HG02840 (cell line): ENCODE results near the gene WBP1L.
"Not testable (repeated sequence)": the region's sequence is repeated elsewhere in the genome, so short reads cannot be mapped to it uniquely, and the experiment has no call there.

Source experiments
- ATAC-seq: cut with Tn5 transposase; IDR thresholded peaks from one replicate; pipeline ENCODE4 v1.9.1; 2021; ENCODE audit warnings: mild to moderate bottlenecking, moderate library complexity, moderate number of reproducible peaks; ENCODE audit not compliant: unreplicated experiment, low FRiP score

The WBP1L gene

DNA sequence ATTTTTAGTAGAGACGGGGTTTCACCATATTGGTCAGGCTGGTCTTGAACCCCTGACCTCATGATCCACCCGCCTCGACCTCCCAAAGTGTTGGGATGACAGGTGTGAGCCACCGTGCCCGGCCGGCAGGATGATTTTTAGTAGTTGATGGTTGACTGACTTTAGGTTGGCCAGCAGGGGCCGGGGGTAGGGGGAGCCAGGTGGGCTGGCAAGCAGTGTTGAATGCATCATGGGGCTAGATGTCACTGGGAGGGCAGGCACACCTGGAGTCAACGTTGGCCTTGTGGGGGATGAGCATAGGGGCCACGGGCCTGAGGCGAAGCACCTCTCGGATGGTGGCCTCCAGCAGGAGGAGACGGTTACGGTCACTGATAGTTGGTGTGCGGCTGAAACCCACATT, 88.5 kb downstream of the WBP1L start:
- ATAC-seq = no peak

DNA sequence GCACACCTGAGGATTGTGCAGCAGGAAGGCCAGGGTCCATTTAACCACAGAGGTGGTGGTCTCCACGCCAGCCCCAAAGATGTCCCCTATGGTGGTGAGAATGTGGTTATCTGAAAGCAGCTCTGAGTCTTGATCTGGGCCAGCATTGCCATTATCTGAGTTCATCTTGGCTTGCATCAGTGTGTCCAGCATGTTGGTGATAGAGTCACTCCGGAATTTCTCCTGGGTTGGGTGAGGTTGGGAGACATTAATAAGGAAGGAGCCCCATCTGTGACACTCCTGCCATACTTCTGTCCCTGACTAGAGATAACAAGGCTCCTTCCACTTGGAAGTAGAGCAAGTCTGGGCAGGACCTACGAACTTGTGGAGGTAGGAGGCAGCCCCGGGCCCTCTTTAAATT, 89.2 kb downstream of the WBP1L start:
- ATAC-seq = no peak

DNA sequence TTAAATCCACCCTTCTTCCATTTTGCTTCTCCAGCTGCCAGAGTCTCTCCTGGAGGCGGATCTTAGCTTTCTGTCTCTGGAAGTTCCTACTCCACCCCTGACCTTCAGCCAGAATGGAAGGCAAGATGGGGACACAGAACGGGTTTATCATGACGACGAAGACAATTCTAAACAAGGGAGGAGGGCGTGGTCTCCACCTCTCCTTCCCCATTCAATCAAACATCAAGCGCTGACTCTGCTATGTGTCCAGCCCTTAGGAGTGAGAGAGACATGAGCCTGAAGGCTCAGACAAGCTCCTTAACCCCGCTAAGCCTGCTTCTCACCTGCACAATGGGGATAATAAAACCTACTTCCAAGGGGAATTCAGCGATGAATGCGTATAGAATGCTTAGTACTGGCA, 90.4 kb downstream of the WBP1L start:
- no peak for ATAC-seq

DNA sequence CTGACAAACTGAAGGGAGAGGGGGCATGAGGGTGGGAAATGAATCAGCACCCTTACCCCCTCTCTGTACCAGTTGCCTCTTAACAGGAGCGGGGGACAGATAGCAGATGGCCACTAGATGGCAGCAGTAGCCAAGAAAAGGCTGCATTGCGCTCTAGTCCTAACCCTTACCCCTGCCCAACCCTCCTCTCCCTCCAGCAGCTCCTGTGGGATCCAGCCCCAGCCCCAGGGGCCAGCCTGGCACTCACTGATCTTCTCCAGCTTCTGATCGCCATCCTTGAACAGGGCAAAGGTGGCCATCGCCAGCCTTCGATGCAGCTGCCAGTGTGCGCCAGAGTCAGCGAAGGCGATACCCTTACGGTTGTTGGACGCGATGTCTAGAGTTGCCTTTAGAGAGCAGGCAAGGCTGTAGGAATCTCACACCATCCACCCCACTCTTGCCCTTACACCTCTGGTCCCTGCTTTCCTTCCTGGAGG, 91.3 kb downstream of the WBP1L start:
- ATAC-seq = no peak

DNA sequence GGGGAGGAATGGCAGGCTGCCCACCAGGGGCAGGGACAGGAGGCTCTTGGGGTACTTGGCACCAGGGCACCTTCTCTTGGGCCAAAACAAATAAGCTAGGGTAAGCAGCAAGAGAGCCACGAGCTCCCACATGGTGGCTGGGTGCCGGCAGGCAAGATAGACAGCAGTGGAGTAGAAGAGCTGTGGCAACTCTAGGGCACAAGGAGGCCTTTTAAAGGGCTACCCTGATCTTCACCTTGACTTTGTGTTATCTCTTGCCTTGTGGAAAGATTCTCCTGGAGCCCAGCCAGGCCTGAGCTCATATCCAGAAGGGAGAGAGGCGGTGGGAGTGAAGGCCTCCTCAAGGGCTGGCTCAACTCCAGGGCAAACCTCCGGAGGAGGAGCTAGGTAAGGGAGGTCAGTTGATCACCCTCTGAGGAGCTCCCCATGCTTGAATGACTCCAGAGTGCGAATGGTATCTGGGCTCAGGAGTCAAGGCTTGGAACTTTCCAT, 93.5 kb downstream of the WBP1L start, which contains the start of gene CYP17A1:
TSS of gene CYP17A1 (minus strand) at position 184 of the 492 bp plus-strand sequence. CDS start at position 132, 52 bp downstream.
- no peak for ATAC-seq

DNA sequence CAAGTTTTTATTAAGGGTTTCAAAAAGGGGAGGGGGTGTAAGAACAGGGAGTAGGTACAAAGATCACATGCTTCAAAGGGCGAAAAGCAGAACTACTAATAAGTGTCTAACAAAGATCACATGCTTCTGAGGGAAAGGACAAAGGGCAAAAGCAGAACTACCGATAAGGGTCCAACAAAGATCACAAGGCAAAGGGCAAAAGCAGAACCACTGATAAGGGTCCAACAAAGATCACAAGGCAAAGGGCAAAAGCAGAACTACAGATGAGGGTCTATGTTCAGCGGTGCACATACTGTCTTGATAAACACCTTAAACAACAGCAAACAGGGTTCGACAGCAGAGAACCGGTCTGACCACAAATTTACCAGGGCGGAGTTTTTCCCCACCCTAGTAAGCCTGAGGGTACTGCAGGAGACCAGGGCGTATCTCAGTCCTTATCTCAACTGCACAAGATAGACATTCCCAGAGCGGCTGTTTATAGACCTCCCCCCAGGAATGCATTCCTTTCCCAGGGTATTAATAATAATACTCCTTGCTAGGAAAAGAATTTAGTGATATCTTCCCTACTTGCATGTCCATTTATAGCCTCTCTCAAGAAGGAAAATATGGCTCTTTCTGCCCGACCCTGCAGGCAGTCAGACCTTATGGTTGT, 94.7 kb downstream of the WBP1L start:
- ATAC-seq = not testable (repeated sequence)

DNA sequence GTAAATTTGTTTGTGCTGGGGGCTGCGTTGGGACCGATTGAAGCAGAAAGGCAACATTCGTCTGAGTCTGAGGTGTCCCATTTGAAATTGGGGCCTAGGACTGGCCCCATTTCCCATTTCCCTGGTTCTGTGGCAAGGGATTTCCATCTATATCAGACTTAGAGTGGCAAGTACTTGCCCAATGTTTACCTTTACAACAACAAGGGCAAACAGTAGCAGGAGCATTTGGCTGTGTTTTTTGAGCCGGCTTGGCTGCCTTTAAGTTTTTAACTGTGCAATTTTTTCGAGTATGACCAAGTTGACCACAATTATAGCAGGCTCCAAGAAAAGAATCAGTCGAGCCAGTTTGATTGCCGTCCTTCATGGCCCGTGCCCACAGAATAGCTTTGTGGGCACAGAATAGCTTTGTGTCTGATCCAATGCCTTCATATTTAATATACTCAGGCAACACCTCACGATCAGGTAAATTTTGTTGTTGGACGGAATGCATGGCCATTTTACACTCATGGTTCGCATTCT, 98.1 kb downstream of the WBP1L start:
- no peak for ATAC-seq

DNA sequence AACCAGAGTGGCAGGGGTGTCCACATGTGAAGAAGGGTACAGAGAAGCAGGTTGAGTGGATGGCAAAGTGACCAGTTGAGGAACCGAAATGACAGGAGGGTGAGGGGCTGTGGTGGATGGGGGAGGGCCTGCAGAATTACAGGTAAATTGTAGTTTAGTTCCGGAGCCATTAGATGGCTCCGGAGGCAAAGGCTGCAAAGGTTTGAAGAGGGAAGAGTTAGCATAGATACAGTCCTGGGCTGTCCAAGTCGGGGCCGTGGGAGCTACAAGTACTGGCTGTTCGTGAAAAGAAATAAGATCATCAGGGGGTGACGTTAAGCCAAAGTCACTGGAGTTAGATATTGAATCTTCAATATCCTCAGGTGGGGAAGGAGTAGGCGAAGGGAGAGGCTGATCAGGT, 99.4 kb downstream of the WBP1L start:
- not testable (repeated sequence) for ATAC-seq

DNA sequence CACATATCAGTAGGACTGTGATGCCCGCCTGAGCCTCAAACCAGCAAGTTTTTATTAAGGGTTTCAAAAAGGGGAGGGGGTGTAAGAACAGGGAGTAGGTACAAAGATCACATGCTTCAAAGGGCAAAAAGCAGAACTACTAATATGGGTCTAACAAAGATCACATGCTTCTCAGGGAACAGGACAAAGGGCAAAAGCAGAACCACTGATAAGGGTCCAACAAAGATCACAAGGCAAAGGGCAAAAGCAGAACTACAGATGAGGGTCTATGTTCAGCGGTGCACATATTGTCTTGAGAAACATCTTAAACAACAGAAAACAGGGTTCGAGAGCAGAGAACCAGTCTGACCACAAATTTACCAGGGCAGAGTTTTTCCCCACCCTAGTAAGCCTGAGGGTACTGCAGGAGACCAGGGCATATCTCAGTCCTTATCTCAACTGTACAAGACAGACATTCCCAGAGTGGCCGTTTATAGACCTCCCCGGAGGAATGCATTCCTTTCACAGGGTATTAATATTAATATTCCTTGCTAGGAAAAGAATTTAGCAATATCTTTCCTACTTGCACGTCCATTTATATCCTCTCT, 100.5 kb downstream of the WBP1L start:
- not testable (repeated sequence) for ATAC-seq

DNA sequence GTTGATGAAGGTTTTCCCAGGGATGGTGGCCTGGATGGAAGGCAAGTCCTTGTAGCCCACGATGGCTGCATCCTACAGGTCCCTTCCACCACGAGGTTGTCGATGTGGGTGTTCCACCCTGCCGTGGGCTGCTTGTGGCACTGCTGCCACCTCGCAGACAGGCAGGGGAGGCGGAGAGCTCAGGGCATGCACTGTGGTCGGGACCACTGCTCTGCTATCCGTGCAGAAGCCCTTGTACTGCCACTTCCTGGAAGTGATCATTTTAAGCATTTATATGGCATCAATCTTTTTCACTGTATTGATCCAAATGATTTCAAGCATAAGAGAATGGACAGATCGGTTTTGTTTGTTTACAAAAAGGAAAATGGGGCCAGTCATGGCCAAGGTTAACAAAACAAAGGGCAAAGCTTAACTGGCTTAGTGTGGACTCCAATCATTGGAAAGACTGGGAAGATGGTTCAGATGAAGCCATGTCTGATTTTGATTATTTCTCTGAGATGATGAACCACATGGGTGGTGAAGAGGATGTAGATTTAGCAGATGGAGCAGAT, 101.7 kb downstream of the WBP1L start:
- no peak for ATAC-seq

DNA sequence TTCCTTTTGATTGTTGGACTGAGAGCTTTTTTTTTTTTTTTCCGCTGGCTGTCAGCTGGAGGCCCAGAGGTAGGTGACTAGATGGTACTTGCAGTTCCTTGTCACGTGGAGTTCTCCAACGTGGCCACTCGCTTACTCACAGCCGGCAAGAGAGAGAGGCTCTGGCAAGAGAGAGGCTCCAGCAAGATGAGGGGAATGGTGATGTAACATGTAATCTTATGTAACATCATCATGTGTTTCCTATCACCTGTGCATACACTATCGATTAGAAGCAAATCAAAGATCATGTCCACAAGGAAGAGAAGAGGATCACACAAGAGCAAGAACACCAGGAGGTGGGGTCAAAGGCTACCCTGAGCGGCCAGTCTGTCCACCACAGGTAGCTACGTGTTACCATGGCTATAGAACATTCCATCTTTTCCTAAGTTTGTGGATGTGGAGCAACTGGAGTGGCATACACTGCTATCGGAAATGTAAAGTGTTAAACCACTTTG, 106.3 kb downstream of the WBP1L start:
- ATAC-seq = no peak

DNA sequence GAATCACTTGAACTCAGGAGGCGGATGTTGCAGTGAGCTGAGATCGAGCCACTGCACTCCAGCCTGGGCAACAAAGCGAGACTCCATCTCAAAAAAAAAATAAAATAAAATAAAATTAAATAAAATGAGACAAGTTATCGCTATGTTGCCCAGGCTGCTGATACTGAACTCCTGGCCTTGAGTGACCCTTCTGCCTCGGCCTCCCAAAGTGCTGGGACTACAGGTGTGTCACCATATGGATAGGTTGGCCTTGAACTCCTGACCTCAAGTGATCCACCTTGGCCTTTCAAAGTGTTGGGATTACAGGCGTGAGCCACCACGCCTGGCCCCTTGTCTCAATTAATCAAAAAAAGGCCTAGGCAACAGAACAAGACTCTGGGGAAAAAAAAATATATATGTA, 109.5 kb downstream of the WBP1L start:
- not testable (repeated sequence) for ATAC-seq

DNA sequence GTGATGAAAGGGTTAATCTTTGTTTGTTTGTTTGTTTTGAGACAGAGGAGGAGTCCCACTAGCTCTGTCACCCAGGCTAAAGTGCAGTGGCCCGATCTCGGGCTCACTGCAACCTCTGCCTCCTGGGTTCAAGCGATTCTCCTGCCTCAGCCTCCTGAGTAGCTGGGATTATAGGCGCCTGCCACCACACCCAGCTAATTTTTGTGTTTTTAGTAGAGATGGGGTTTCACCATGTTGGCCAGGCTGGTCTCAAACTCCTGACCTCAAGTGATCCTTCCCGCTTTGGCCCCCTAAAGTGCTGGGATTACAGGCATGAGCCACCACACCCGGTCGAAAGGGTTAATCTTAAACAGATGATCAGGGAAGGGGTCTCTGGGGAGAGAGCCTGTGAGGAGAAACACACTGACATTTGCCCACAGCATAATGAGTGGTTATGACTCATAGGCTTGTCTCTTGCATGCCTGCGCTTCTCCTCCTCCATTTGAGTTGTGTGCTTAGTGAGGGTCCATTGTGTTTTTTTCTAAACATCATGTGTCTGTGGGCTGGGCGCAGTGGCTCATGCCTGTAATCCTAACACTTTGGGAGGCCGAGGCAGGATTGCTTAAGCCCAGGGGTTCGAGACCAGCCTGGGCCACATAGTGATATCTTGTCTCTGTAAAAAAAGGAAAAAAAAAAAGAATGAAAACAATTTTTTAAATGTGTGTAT, 112.1 kb downstream of the WBP1L start:
- not testable (repeated sequence) for ATAC-seq

DNA sequence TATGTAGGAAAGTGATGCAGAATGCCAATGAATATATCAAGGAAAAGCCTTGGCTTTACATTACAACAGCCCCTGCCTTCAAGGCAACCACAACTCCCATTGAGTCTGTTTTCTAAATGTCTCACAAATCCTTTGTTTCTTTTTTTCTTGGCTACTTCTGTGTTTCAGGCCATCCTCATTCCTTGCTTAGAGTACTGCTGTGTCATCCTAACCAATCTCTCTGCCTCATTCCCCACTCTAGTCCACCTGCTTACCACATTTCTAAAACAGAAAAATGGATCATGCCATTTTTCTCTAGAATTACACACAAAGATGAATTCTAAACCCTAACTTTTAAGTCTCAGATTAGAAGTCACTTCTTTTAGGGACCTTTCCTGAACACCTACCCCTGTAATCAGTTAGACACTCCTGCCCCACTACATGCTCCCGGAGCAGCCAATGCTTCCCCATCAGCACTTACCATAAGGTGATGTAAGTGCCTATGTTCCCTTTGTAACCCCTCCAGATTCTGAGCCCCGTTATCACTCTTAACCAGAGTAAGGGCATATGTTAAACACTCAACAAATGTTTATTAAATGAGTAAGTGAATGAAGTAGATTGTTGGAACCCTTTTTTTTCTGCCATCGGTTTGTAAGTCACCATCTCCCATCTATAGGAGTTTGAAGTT, 113.1 kb downstream of the WBP1L start:
- no peak for ATAC-seq

DNA sequence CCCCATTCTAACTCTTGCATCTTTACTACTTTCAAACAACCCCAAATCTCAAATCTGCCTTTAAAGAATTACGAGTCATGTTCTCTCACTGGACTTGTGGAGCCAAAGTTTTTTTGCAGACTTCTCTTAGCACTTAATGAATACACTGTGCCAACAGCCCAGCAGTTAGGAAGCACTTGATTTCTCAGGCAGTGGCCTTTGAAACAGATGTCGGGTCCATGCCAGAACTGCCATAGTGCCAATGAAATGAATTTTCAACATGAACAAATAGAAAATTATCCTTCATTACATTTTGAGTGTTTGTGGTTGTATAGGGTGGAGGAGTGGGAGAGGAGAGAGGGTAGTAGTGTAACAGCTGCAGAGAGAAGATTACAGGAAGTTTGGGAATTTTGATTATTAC, 116.2 kb downstream of the WBP1L start:
- no peak for ATAC-seq

DNA sequence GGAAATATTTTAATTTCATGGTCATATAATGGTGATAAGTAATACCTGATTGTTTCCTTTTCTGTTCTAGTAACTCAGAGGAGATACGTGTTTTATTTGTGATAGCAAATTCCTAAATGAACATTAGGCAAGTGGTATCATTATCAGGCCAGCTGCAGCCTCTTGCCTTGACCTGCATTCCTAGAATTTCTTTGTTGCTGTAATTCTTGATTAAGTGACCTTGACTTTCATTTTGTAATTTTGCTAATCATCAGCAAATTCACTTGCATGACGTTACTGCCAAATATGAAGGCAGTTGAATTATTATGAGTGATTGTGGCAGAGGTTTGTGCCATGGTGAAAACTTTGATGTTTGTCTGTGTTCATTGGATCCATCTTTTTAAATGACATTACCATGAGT, 119.9 kb downstream of the WBP1L start:
- no peak for ATAC-seq

DNA sequence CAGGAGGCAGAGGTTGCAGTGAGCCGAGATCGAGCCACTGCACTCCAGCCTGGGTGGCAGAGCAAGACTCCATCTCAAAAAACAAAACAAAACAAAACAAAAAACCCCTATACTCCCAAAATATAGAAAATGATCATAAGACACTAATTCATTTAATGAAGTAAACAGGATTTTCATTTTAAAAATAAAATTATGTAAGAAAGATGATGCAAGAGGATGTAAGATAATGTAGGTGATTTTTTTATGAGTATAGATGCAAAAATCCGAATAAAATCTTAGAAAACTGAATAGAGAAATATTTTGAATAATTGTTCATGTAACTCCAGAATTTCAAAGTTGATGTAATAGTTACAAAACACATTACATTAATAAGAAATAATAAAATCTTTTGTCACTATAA, 121.9 kb downstream of the WBP1L start:
- ATAC-seq = no peak
